ENCODE measurements around the gene TMCO2.

TMCO2 gene

DNA sequence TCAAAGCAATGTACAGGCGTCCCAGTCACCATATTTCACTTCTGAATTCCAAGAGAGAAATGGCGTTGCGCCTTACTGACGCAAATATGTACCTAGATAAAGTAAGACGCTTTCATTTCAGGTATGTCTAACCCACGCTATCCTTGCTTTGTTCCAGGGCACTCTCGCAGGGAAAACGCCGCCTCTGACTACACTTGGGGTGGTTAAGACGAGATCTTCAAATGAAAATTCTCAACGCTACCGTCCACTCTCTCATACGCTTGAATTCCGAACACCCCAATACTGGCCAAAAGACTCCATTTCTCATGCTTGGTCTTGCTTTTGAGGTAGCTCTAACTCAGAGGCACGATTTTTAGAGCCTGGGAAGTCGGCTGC lies 9.6 kb downstream of the TMCO2 start:
- H3K4me3 ChIP-seq (ENCODE audit: low read length), result peak overlapping the region; percentile 94
- DNase-seq (ENCODE audit: low read depth), result no peak
- TF ChIP-seq, protein P1, sequence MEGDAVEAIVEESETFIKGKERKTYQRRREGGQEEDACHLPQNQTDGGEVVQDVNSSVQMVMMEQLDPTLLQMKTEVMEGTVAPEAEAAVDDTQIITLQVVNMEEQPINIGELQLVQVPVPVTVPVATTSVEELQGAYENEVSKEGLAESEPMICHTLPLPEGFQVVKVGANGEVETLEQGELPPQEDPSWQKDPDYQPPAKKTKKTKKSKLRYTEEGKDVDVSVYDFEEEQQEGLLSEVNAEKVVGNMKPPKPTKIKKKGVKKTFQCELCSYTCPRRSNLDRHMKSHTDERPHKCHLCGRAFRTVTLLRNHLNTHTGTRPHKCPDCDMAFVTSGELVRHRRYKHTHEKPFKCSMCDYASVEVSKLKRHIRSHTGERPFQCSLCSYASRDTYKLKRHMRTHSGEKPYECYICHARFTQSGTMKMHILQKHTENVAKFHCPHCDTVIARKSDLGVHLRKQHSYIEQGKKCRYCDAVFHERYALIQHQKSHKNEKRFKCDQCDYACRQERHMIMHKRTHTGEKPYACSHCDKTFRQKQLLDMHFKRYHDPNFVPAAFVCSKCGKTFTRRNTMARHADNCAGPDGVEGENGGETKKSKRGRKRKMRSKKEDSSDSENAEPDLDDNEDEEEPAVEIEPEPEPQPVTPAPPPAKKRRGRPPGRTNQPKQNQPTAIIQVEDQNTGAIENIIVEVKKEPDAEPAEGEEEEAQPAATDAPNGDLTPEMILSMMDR (IDR thresholded peaks at IDR 0.05; ENCODE audit: insufficient read depth, low read depth, low read length, missing control alignments), result no peak

DNA sequence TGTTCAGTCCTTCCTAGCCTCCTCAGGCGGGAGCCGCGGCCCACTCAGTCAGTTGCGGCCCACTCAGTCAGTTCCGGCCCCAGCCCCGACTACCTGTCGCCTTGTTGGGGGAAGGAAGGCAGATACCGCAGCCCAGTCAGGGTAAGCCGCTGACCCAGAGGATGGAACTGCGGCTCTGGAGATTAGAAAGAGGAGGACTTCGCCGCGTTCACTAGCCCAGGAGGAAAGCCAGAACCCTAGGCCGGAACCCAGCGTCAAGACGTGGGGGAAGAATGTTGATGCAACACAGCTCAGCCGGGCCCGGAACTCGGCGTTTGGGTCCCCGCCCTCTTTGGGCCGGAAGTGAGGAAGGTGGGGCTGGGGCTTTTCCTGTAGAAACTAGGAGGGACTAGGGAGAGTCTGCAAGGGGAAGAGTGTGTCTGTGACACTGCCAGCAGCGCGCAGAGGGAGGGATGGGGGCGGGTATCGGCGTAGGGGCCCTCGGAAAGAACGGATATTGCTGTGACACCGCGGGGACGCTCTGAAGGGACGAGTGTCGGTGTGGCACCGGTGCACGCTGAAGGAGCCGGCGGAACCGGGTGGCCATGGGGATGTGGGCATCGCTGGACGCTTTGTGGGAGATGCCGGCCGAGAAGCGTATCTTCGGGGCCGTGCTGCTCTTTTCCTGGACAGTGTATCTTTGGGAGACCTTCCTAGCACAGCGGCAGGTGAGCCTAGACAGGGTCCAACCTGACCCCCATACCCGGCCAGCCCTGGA lies 10.1 kb downstream of the TMCO2 start, which contains the start of gene ZMPSTE24:
ZMPSTE24 (plus strand) TSS at position 549 of the 757 bp plus-strand sequence; CDS start at position 585, 36 bp downstream.
- peak within 1 kb of the TSS; percentile 94 for H3K4me3 ChIP-seq (ENCODE audit: low read length)
- DNase-seq (ENCODE audit: low read depth), result peak; percentile 98
- TF ChIP-seq, protein P1 (IDR thresholded peaks at IDR 0.05; ENCODE audit: insufficient read depth, low read depth, low read length, missing control alignments), result no peak

DNA sequence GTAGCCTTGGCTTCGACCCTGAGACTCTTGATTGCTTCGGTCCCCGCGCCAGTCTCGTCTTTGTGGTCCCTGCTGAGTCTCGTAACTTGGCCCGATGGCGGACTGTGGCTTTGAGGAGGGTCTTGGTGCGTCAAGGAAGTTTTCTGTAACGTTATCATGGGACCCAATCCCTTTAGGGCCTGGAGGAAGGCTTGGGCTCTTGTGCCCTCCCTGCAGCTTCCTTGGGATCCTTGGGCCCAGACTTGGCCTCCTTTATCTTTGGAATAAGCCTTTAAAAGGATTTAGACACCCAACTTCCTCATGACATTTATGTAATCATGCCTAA lies 10.7 kb downstream of the TMCO2 start:
- DNase-seq (ENCODE audit: low read depth), result peak; percentile 24
- peak overlapping the region; percentile 94 for H3K4me3 ChIP-seq (ENCODE audit: low read length)
- TF ChIP-seq, protein P1 (IDR thresholded peaks at IDR 0.05; ENCODE audit: insufficient read depth, low read depth, low read length, missing control alignments), result no peak

DNA sequence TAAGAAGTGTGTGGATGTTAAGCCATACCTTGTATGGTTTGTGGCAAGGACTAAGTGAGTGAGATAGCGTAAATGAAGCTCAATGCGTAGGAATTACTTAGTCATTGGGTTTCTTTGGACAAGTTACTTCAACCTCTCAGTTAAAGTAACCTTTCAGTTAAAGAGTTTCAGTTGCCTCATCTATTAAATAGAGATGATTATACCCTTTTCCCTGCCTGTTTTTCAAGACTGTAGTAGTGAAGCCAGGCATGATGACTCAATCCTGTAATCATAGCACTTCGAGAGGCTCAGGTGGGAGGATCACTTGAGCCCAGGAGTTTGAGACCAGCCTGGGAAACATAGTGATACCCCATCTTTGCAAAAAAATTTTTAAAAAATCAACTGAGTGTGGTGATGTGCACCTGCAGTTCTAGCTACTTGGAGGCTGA lies 16.6 kb downstream of the TMCO2 start:
- H3K4me3 ChIP-seq (ENCODE audit: low read length), result no peak overlapping the region
- DNase-seq (ENCODE audit: low read depth), result peak; percentile 76
- TF ChIP-seq, protein P1 (IDR thresholded peaks at IDR 0.05; ENCODE audit: insufficient read depth, low read depth, low read length, missing control alignments), result no peak

DNA sequence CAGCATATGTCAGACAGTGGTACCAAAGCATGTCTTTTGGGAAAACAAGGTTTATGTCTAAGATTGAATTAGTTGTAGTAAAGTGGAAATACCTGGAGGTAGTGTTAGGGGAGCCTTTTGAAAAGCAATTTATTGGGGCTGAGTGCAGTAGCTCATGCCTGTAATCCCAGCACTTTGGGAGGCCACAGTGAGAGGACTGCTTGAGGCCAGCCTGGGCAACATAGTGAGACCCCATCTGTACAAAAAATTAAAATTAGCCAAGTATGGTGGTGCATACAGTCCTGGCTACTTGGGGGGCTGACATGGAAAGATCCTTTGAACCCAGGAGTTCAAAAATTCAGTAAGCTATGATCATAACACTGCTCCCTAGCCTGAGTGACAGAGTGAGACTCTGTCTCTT lies 17.6 kb downstream of the TMCO2 start:
- TF ChIP-seq, protein P1 (IDR thresholded peaks at IDR 0.05; ENCODE audit: insufficient read depth, low read depth, low read length, missing control alignments), result no peak
- H3K4me3 ChIP-seq (ENCODE audit: low read length), result no peak overlapping the region
- DNase-seq (ENCODE audit: low read depth), result no peak

DNA sequence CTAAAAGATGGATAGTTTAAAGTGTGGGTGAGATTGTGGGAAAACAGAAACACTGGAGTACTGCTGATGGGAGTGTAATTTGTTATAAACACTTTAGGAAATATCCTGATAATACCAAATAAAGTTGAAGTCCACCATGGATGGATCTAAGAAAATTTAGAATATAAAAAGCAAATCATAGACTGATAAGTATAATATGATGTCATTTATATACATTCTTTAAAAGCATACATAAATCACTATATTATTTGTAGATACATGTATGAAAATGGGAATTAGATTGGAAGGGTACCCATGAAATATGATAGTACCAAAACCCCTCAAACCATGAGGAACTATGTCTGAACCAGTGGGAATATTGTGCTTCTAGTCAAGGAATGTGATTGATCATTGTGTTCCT lies 18.2 kb downstream of the TMCO2 start:
- DNase-seq (ENCODE audit: low read depth), result no peak
- no peak overlapping the region for H3K4me3 ChIP-seq (ENCODE audit: low read length)
- TF ChIP-seq, protein P1 (IDR thresholded peaks at IDR 0.05; ENCODE audit: insufficient read depth, low read depth, low read length, missing control alignments), result no peak

All from epithelial cell of esophagus (primary cell).